HUES64 (cell line): ENCODE data around the gene HNRNPA3.
"Not testable (repeated sequence)": the region's sequence is repeated elsewhere in the genome, so short reads cannot be mapped to it uniquely, and the experiment has no call there.

Experiments used
- H3K27ac ChIP-seq: 2 replicates; pipeline ENCODE4 v1.7.0; 2013; ENCODE audit warnings: low read depth, low read length, inconsistent platforms
- H3K27me3 ChIP-seq: 2 replicates; pipeline ENCODE4 v1.6.1; 2013; ENCODE audit warnings: mild to moderate bottlenecking, low read length; ENCODE audit not compliant: insufficient read depth
- H3K36me3 ChIP-seq: 2 replicates; pipeline ENCODE4 v1.6.1; 2013; ENCODE audit warnings: mild to moderate bottlenecking, low read length; ENCODE audit not compliant: insufficient read depth
- H3K4me1 ChIP-seq: 2 replicates; pipeline ENCODE4 v1.6.1; 2013; ENCODE audit warnings: mild to moderate bottlenecking, low read length, moderate library complexity; ENCODE audit not compliant: insufficient read depth
- H3K4me3 ChIP-seq: 2 replicates; pipeline ENCODE4 v1.5.1; 2013; ENCODE audit warnings: mild to moderate bottlenecking, low read length, moderate library complexity
- H3K9ac ChIP-seq: 2 replicates; pipeline ENCODE4 v1.6.1; 2013; ENCODE audit warnings: mild to moderate bottlenecking, low read depth, low read length
- H3K9me3 ChIP-seq: 2 replicates; pipeline ENCODE4 v1.6.1; 2013; ENCODE audit warnings: low read depth, low read length; ENCODE audit not compliant: insufficient read depth
- WGBS: fragments of 150-250, 120-280 bp; methylation state at CpG from one replicate; pipeline ENCODE4 v1.1.7; 2013; ENCODE audit warnings: missing lambda C conversion rate; 5-methylcytosine and 5-hydroxymethylcytosine counted together

The HNRNPA3 gene

DNA sequence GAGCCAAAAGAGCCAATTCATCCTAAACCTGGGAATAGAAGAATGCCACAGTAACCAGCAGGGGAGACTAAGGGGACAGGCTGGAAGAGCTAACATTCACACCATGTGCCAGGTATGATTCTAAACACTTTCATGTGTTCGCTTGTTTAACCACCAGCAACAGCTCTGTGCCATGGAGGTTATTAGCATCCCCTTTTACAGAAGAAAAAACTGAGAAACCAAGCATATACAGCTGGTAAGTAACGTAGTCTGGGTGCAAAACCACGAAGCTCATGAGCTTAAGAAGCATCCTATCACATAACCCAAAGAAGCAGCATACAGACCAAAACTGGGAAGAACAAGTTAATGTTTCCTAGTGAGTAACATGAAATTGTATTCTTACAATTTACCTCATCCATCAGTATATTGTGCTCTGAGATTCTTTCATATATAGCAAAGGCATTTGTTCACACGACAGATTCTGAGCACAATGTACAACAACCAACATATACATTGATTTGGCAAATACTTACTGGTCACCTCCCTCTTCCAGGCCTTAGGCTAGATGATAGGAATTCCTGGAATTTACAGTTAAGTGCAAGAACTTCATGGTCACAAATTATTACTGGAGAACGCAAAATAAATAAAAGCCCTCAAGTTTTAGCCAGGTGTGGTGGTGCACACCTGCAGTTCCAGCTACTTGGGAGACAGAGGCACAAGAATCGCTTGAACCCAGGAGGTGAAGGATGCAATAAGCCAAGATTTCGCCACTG is 36.5 kb upstream of the HNRNPA3 start:
- H3K27ac ChIP-seq: no peak overlapping the region
- WGBS: 91% methylated on average over 7 of the region's 7 CpGs
- no peaks in the 10 kb centered on the region for H3K9me3 ChIP-seq
- no peak overlapping the region for H3K4me3 ChIP-seq
- no peak overlapping the region for H3K9ac ChIP-seq
- peaks cover 25% of the 10 kb centered on the region for H3K4me1 ChIP-seq
- H3K36me3 ChIP-seq: no peaks in the 10 kb centered on the region
- H3K27me3 ChIP-seq: no peaks in the 10 kb centered on the region

- H3K9ac ChIP-seq: no peak overlapping the region
- H3K27ac ChIP-seq: peak overlapping the region; percentile 37; the same call in 1 of the 2 replicates
- no CpG with 5 or more reads among the region's 1 CpG for WGBS
- H3K27me3 ChIP-seq: no peaks in the 10 kb centered on the region
- H3K4me1 ChIP-seq: peaks cover 21% of the 10 kb centered on the region
- H3K9me3 ChIP-seq: no peaks in the 10 kb centered on the region
- H3K4me3 ChIP-seq: no peak overlapping the region
- H3K36me3 ChIP-seq: no peaks in the 10 kb centered on the region
Observed at GRCh38 chr2:177178797-177179196, 33.8 kb upstream of the HNRNPA3 start.

DNA sequence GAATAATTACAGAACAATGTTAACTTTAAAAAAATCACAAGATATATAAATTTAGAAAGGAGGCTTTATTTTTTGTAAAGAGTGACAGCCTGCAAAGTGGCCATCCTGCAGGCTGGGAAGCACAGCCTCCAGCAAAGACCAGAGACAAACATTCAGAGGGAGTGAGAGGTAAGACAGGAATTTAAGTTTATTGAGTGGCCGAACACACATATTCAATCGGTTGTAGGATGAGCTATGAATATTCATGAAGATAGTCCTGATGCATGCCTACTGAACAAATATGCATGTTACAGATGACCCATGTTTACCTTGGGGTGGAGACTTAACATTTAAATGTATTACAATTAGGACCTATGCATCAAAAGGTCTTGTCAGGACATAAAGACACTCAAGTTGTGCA is 33.4 kb upstream of the HNRNPA3 start:
- Histone ChIP-seq H3K27me3 (no peaks in the 10 kb centered on the region), H3K4me3 (no peak overlapping the region), H3K36me3 (no peaks in the 10 kb centered on the region), H3K9me3 (no peaks in the 10 kb centered on the region), H3K4me1 (peaks cover 21% of the 10 kb centered on the region), H3K9ac (no peak overlapping the region), H3K27ac (peak overlapping the region; percentile 43; the same call in 1 of the 2 replicates)
- whole genome bisulfite sequencing: 42% methylated on average over 2 of the region's 2 CpGs

GRCh38 chr2:177179671-177180070 is 32.9 kb upstream of the HNRNPA3 start:
- H3K4me1 ChIP-seq: peaks cover 21% of the 10 kb centered on the region
- H3K4me3 ChIP-seq, H3K9ac ChIP-seq, H3K36me3 ChIP-seq, H3K27me3 ChIP-seq, H3K9me3 ChIP-seq: not testable (repeated sequence)
- peak overlapping the region; percentile 43; the same call in 1 of the 2 replicates for H3K27ac ChIP-seq

DNA sequence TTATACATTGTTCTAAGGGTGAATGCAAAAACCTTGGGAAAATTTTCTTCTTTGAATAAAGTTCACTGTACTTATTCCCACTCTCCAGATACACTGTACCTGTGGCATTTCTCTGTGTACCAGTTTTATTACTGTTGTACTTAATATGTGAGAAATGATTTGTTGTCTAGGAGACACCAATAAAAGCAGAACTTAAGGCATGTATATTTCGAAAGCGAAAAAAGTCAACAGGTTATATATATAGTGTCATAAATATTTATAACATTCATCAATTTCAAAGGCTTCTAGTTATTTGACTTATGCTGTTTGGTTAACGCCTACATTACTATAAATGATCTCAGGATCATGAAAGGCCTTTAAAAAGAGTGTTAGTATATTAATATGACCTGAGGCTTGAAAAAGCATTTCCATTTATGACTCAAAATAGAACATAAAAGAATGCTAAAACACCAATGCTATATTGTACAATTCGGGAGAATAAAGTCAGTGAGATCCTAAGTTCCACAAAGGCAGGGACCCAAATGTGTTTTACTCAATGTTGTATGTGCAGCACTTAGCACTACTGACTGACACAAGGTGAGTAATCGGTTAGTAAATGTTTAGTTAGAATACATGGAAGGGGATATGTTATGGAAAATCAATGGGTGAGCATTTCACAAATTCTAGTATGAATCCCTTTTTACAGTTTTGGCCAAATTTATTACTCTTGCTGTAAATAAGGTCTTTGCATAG is 32.2 kb upstream of the HNRNPA3 start:
- no peaks in the 10 kb centered on the region for H3K36me3 ChIP-seq
- 96% methylated on average over 3 of the region's 5 CpGs for WGBS
- no peak overlapping the region for H3K4me3 ChIP-seq
- H3K4me1 ChIP-seq: peaks cover 21% of the 10 kb centered on the region
- H3K9me3 ChIP-seq: no peaks in the 10 kb centered on the region
- H3K27me3 ChIP-seq: no peaks in the 10 kb centered on the region
- no peak overlapping the region for H3K9ac ChIP-seq
- H3K27ac ChIP-seq: no peak overlapping the region

DNA sequence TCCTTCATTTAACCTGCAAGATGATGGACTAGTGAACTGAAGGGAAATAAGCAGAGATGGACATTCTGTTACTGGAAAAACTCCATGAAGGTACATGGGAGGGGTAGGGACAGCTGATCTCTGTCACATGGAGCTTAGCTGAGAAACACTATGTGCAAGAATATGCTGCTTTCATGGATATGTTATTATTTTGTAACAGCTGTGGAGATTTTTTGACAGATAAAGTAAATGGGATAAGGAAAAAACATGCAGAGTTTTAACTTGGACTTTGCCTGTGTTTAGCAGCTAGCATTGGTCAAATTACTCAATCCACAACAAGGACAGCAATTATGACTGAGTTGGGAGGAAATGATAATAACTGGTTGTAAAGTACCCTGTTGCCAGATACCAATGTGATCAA is 28.7 kb upstream of the HNRNPA3 start:
- H3K9ac ChIP-seq: no peak overlapping the region
- no peaks in the 10 kb centered on the region for H3K36me3 ChIP-seq
- peaks cover 16% of the 10 kb centered on the region for H3K4me1 ChIP-seq
- no peaks in the 10 kb centered on the region for H3K9me3 ChIP-seq
- no peak overlapping the region for H3K4me3 ChIP-seq
- H3K27ac ChIP-seq: no peak overlapping the region
- H3K27me3 ChIP-seq: no peaks in the 10 kb centered on the region

- Histone ChIP-seq H3K36me3 (no peaks in the 10 kb centered on the region), H3K27ac (no peak overlapping the region), H3K4me3 (no peak overlapping the region), H3K27me3 (no peaks in the 10 kb centered on the region), H3K9ac (no peak overlapping the region), H3K4me1 (peaks cover 9% of the 10 kb centered on the region), H3K9me3 (no peaks in the 10 kb centered on the region)
- WGBS: 100% methylated on average over 1 of the region's 1 CpG
Observed at GRCh38 chr2:177184606-177185005, 28.0 kb upstream of the HNRNPA3 start.

DNA sequence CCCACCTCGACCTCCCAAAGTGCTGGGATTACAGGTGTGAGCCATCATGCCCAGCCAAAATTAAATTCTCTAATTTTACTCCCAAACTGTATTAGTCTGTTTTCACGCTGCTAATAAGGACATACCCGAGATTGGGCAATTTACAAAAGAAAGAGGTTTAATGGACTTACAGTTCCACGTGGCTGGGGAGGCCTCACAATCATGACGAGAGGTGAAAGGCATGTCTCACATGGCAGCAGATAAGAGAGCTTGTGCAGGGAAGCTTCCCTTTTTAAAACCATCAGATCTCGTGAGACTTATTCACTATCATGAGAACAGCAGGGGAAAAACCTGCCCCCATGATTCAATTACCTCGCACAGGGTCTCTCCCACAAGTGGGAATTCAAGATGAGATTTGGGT is 26.6 kb upstream of the HNRNPA3 start:
- H3K27me3 ChIP-seq, H3K4me3 ChIP-seq, H3K27ac ChIP-seq, H3K9me3 ChIP-seq, H3K4me1 ChIP-seq, H3K36me3 ChIP-seq, H3K9ac ChIP-seq: not testable (repeated sequence)
- 89% methylated on average over 6 of the region's 7 CpGs for WGBS

GRCh38 chr2:177187631-177188312 is 24.8 kb upstream of the HNRNPA3 start:
- 76% methylated on average over 8 of the region's 8 CpGs for WGBS
- H3K9me3 ChIP-seq: no peaks in the 10 kb centered on the region
- H3K27me3 ChIP-seq: no peaks in the 10 kb centered on the region
- peaks cover 7% of the 10 kb centered on the region; the same call in 1 of the 2 replicates for H3K4me1 ChIP-seq
- no peaks in the 10 kb centered on the region for H3K36me3 ChIP-seq
- H3K9ac ChIP-seq: no peak overlapping the region
- H3K4me3 ChIP-seq: no peak overlapping the region
- H3K27ac ChIP-seq: peak overlapping the region; percentile 19; the same call in 1 of the 2 replicates

DNA sequence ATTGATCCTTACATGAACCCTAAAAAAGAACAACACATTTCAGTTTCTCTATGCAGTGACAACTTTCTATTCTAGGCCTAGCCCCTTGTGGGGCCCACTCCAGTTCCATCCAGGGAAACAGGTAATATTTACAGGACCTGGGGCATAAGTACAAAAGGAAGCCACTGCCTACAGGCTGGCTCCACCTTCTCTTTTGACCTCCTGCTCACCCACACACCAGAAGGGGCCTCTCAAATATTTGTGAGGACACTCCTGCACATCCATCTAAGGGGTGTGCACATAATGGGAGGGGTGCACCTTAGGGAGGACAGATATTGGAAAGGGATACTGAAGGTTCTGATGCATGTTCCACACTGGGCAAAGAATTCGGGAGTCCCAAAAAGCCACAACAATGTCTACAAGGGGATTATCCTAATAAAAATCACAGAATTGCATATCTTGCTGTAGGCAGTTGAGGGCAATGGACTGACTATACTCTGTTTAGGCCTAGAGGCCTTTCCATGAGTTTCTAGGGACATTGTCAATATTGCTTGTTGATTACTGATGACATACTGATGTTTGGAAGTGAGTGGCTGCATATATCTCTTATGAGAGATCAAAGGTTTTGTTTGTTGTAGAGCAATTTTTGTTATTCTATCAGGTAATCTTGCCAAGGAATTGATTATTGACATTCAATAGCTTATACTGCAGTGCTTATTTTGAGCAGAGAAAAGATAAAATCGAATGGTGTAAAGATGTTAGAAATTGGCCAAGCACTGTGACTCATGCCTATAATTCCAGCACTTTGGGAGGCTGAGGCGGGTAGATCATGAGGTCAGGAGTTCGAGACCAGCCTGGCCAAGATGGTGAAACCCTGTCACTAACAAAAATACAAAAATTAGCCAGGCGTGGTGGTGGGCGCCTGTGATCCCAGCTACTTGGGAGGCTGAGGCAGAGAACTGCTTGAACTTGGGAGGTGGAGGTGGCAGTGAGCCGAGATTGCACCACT is 23.8 kb upstream of the HNRNPA3 start:
- Histone ChIP-seq H3K4me3 (no peak overlapping the region), H3K27me3 (no peaks in the 10 kb centered on the region), H3K27ac (no peak overlapping the region), H3K9me3 (no peaks in the 10 kb centered on the region), H3K4me1 (peaks cover 7% of the 10 kb centered on the region; the same call in 1 of the 2 replicates), H3K9ac (no peak overlapping the region), H3K36me3 (no peaks in the 10 kb centered on the region)
- 95% methylated on average over 7 of the region's 7 CpGs for WGBS
